HepG2 (cell line): ENCODE results near the gene CPPED1. TPM values are rescaled to one million over a fixed set of nuclear protein-coding genes. Genes with fewer than 3 reads are reported as not detected.

Source experiments
- ATAC-seq: fragments of 200-7000 bp; cut with Tn5 transposase; 3 replicates; pipeline ENCODE4 v1.9.1; 2020; ENCODE audit warnings: mild to moderate bottlenecking, moderate library complexity
- BruUV-seq: library from RNA; stranded (reverse); fragments of 400-500 nt; replicated peaks from 2 replicates; lab custom pipeline; 2021; lab: Mats Ljungman, UMichigan
- CTCF ChIA-PET: fragments of 300-600 bp; formaldehyde crosslinking; extraction: SDS; loops from one replicate; lab custom pipeline; 2021; ENCODE audit warnings: low total read pairs, inconsistent platforms, low intra/inter-chr PET ratio; lab: Yijun Ruan, JAX
- POLR2A ChIA-PET: fragments of 350-600 bp; sonication (Branson Sonifier 250); formaldehyde crosslinking; loops from one replicate; lab custom pipeline; 2020; ENCODE audit warnings: antibody characterized with exemption, inconsistent platforms; lab: Yijun Ruan, JAX
- DNase-seq: peaks from one replicate; pipeline ENCODE4 v3.0.0-alpha.2; 2015; ENCODE audit warnings: low spot score
- FAIRE-seq: peaks from 3 replicates; lab custom pipeline; 2011; peaks lifted over from hg19 to GRCh38; lab: Jason Lieb, UNC
- H2AFZ ChIP-seq: one replicate; pipeline ENCODE4 v1.6.1; 2011; ENCODE audit warnings: low read length, inconsistent platforms
- H3K27ac ChIP-seq: fragments of 300-600 bp; 3 replicates; pipeline ENCODE4 v1.8.0; 2011; ENCODE audit warnings: mixed run types, mild to moderate bottlenecking, mixed read lengths, low read length, inconsistent platforms; ENCODE audit not compliant: insufficient read depth; ENCODE audit errors: extremely low read length
- H3K27me3 ChIP-seq, 2 experiments: fragments of 200-600 bp in 1 of 2; 2 replicates in 1 of 2; 3 replicates in 1 of 2; pipeline versions ENCODE4 v1.6.0 to v1.8.0; 2011; ENCODE audit warnings: low read length in 2 of 2, mild to moderate bottlenecking in 2 of 2, moderate library complexity in 2 of 2, inconsistent platforms in 1 of 2; ENCODE audit not compliant: insufficient read depth in 2 of 2, control insufficient read depth in 1 of 2
- H3K36me3 ChIP-seq, 2 experiments: fragments of 200-600 bp in 1 of 2; replicated peaks in 1 of 2; 2 replicates in 1 of 2; 3 replicates in 1 of 2; pipeline versions ENCODE4 v1.5.1 to v1.8.0; 2011; ENCODE audit warnings: low read length in 2 of 2, inconsistent platforms in 1 of 2; ENCODE audit not compliant: insufficient read depth in 2 of 2, control insufficient read depth in 1 of 2
- H3K4me1 ChIP-seq: 2 replicates; pipeline ENCODE4 v1.5.1; 2012; ENCODE audit warnings: low read length, inconsistent platforms; ENCODE audit not compliant: insufficient read depth
- H3K4me2 ChIP-seq: 2 replicates; pipeline ENCODE4 v1.6.0; 2011; ENCODE audit warnings: low read depth, low read length, inconsistent platforms
- H3K4me3 ChIP-seq, 3 experiments: fragments of 200-600 bp in 1 of 3; sonication (generic), shearing (Covaris generic) in 1 of 3; replicated peaks in 1 of 3; 2 replicates each; pipeline ENCODE4 v1.5.1; 2011 to 2016; ENCODE audit warnings: low read length in 3 of 3, inconsistent platforms in 2 of 3, low read depth in 2 of 3, mild to moderate bottlenecking in 2 of 3, control low read depth in 1 of 3, mixed read lengths in 1 of 3; ENCODE audit not compliant: insufficient read depth in 1 of 3
- H3K79me2 ChIP-seq: one replicate; pipeline ENCODE4 v1.6.1; 2011; ENCODE audit warnings: low read length, inconsistent platforms; ENCODE audit not compliant: insufficient read depth
- H3K9ac ChIP-seq: 2 replicates; pipeline ENCODE4 v1.6.0; 2011; ENCODE audit warnings: mild to moderate bottlenecking, low read depth, low read length, inconsistent platforms; ENCODE audit not compliant: insufficient read depth
- H3K9me3 ChIP-seq: 2 replicates; pipeline ENCODE4 v1.5.1; 2012; ENCODE audit warnings: mild to moderate bottlenecking, low read length
- H4K20me1 ChIP-seq: 2 replicates; pipeline ENCODE4 v1.6.0; 2011; ENCODE audit warnings: inconsistent platforms, mild to moderate bottlenecking, low read length, moderate library complexity; ENCODE audit not compliant: insufficient read depth
- BCL6 ChIP-seq: IDR thresholded peaks from 2 replicates; pipeline ENCODE4 v1.6.1; 2016; ENCODE audit warnings: missing genetic modification reagents, missing compliant biosample characterization
- EZH2 ChIP-seq: conservative IDR thresholded peaks from 2 replicates; pipeline ENCODE4 v1.6.1; 2012; ENCODE audit warnings: mild to moderate bottlenecking, low read depth, low read length, moderate library complexity
- KLF12 ChIP-seq: sonication (generic); formaldehyde crosslinking; IDR thresholded peaks from 2 replicates; pipeline ENCODE4 v1.4.0; 2020; ENCODE audit warnings: missing genetic modification reagents, borderline replicate concordance
- MXD4 ChIP-seq: IDR thresholded peaks from 2 replicates; pipeline ENCODE4 v1.6.1; 2016; ENCODE audit warnings: mild to moderate bottlenecking, missing biosample characterization, missing genetic modification reagents
- NR2F6 ChIP-seq, 2 experiments: IDR thresholded peaks; 2 replicates each; pipeline ENCODE4 v1.6.1; 2016; ENCODE audit warnings: antibody characterized with exemption in 1 of 2, mild to moderate bottlenecking in 1 of 2
- PCBP1 ChIP-seq: fragments of 200-400 bp; formaldehyde crosslinking; IDR thresholded peaks from 2 replicates; pipeline ENCODE4 v1.6.1; 2017; ENCODE audit warnings: mild to moderate bottlenecking, low read depth, low read length, borderline replicate concordance
- ZBTB40 ChIP-seq, 2 experiments: fragments of 450-650 bp in 1 of 2; sonication (generic) in 1 of 2; formaldehyde crosslinking in 1 of 2; IDR thresholded peaks; 2 replicates each; pipeline versions ENCODE4 v1.6.1 to v1.8.0; 2016 to 2022; ENCODE audit warnings: antibody characterized with exemption in 1 of 2, mild to moderate bottlenecking in 1 of 2, missing genetic modification reagents in 1 of 2
- ZNF274 ChIP-seq: sonication (generic); formaldehyde crosslinking; IDR thresholded peaks from 2 replicates; pipeline ENCODE4 v1.5.1; 2020; ENCODE audit warnings: mild to moderate bottlenecking, missing genetic modification reagents
- ZNF414 ChIP-seq: sonication (generic); formaldehyde crosslinking; IDR thresholded peaks from 2 replicates; pipeline ENCODE4 v1.5.0; 2020; ENCODE audit warnings: missing genetic modification reagents
- ZNF746 ChIP-seq: sonication (generic); formaldehyde crosslinking; IDR thresholded peaks from 2 replicates; pipeline ENCODE4 v1.8.0; 2022; ENCODE audit warnings: mild to moderate bottlenecking, missing genetic modification reagents
- ZSCAN9 ChIP-seq: IDR thresholded peaks from 2 replicates; pipeline ENCODE4 v1.6.1; 2016; ENCODE audit warnings: borderline replicate concordance
- in situ Hi-C: cut with HindIII; loops from 2 replicates; pipeline ENCODE4 v1.10.0; 2017; ENCODE audit warnings: low pct_unique_long_range_greater_than_20kb; ENCODE audit not compliant: extremely low pct_ligation_motif_present
- intact Hi-C: fragments of 100-400 bp; cut with micrococcal nuclease; formaldehyde crosslinking; loops from one replicate; pipeline ENCODE4 v1.10.0; 2022; ENCODE audit not compliant: unreplicated experiment
- polyA plus RNA-seq, 8 experiments: library from polyadenylated mRNA; depleted of rRNA in 3 of 8; stranded (reverse) in 7 of 8; unstranded in 1 of 8; fragments of >200 nt; fragmentation: Illumina TruSeq in 4 of 8; extraction: Trizol in 4 of 8; gene quantifications; 2 replicates each; pipeline versions ENCODE4 v1.2.1 to v1.2.3, GENCODE V29; 2011 to 2016; ENCODE audit warnings: low read depth in 4 of 8, missing spikeins in 1 of 8, mixed read lengths in 1 of 8; ENCODE audit not compliant: insufficient read depth in 1 of 8
- total RNA-seq, 5 experiments: library from RNA; depleted of rRNA; stranded (reverse); fragments of >200 nt; fragmentation: Illumina TruSeq; extraction: Trizol; gene quantifications; 2 replicates each; pipeline ENCODE4 v1.2.3, GENCODE V29; 2016; ENCODE audit warnings: low read depth in 1 of 5

The CPPED1 gene
- total and polyA plus RNA-seq, 2 of the 13 experiments (the other 11 are each of a cell fraction or from before 2014, with no cell fraction given) = 66.6 to 71.3 TPM

- no peak overlapping the region for H3K4me2 ChIP-seq
- H4K20me1 ChIP-seq = peaks cover 11% of the 10 kb centered on the region
- H3K9me3 ChIP-seq = peaks cover 19% of the 10 kb centered on the region
- H3K9ac ChIP-seq = no peak overlapping the region
- intact Hi-C loops = no loop called here
- peaks cover 63% of the 10 kb centered on the region for H3K79me2 ChIP-seq
- no peak overlapping the region for H3K27ac ChIP-seq
- H3K4me3 ChIP-seq = no peak overlapping the region
- DNase-seq = no peak
- H3K27me3 ChIP-seq = no peaks in the 10 kb centered on the region
- peaks cover 33 to 74% of the 10 kb centered on the region in 2 experiments for H3K36me3 ChIP-seq
- no peaks in the 10 kb centered on the region for H3K4me1 ChIP-seq
- ATAC-seq = no peak
- H2AFZ ChIP-seq = no peak overlapping the region
- TF ChIP-seq BCL6 (CRISPR knock-in tag) = no peak
- TF ChIP-seq ZBTB40 (IDR thresholded peaks at IDR 0.05) = no peak
- no peak for TF ChIP-seq ZBTB40 (CRISPR knock-in tag; IDR thresholded peaks at IDR 0.05)
- TF ChIP-seq ZNF274 (CRISPR knock-in tag) = no peak
- TF ChIP-seq PCBP1 = no peak
- no peak for TF ChIP-seq MXD4 (CRISPR knock-in tag)
- no peak for TF ChIP-seq NR2F6 (IDR thresholded peaks at IDR 0.05)
- TF ChIP-seq NR2F6 (CRISPR knock-in tag; IDR thresholded peaks at IDR 0.05) = no peak
- TF ChIP-seq ZNF414 = no peak
- TF ChIP-seq EZH2 = no peak
- no peak for TF ChIP-seq ZSCAN9 (CRISPR knock-in tag)
- no peak for TF ChIP-seq KLF12
- no peak for TF ChIP-seq ZNF746 (CRISPR knock-in tag)
- no peak for FAIRE-seq
- in situ Hi-C loops = no loop called here
- no TSS peak for BruUV-seq
- CTCF ChIA-PET = no interaction called here
- POLR2A ChIA-PET = interaction anchor here (1.6 kb wide), 1 partner anchor 19 kb away, joined by 7 read pairs; the partner anchor contains the start of gene CPPED1
Observed at GRCh38 chr16:12784076-12784475, 19.6 kb downstream of the CPPED1 start.
